HFFc6 (cell line): ENCODE data around the gene WDR53. TPM values are rescaled to one million over a fixed set of nuclear protein-coding genes. Genes with fewer than 3 reads are reported as not detected.
"Not testable (repeated sequence)": the region's sequence is repeated elsewhere in the genome, so short reads cannot be mapped to it uniquely, and the experiment has no call there.

Source experiments
- DNase-seq: peaks from one replicate; pipeline ENCODE4 v3.0.0-alpha.2; 2018
- H3K27ac Mint-ChIP-seq: 2 replicates; pipeline ENCODE4 v1.8.0; 2020; ENCODE audit warnings: mild to moderate bottlenecking, mixed read lengths
- H3K27me3 Mint-ChIP-seq: 2 replicates; pipeline ENCODE4 v1.8.0; 2021; ENCODE audit warnings: mild to moderate bottlenecking, moderate library complexity, mixed read lengths; ENCODE audit not compliant: insufficient read depth
- H3K36me3 Mint-ChIP-seq: 2 replicates; pipeline ENCODE4 v1.8.0; 2021; ENCODE audit warnings: low read depth, mixed read lengths
- H3K4me1 Mint-ChIP-seq: 2 replicates; pipeline ENCODE4 v1.8.0; 2020; ENCODE audit warnings: low read depth, mixed read lengths
- H3K4me3 Mint-ChIP-seq: 2 replicates; pipeline ENCODE4 v1.8.0; 2020; ENCODE audit warnings: mild to moderate bottlenecking, moderate library complexity, mixed read lengths
- H3K9me3 Mint-ChIP-seq: 2 replicates; pipeline ENCODE4 v1.8.0; 2020; ENCODE audit warnings: mild to moderate bottlenecking, mixed read lengths
- total RNA-seq, 6 experiments: library from RNA; stranded (reverse); fragmentation: NEBNext Ultra II Directional; extraction: Animal tissue kit (Norgen Biotek cat#: 25700); gene quantifications; 2 replicates in 1 of 6; 3 replicates in 5 of 6; pipeline ENCODE4 v1.2.3, GENCODE V29; 2021
- TF ChIP-seq, protein P1 (sequence below): fragments of 200-600 bp; sonication (generic); IDR thresholded peaks from 2 replicates; pipeline ENCODE4 v1.5.0; 2021; ENCODE audit warnings: antibody characterized with exemption, mild to moderate bottlenecking

WDR53 gene
- total RNA-seq, 6 experiments from 2014 or later = 6.6 to 10.2 (median 9.1) TPM

DNA sequence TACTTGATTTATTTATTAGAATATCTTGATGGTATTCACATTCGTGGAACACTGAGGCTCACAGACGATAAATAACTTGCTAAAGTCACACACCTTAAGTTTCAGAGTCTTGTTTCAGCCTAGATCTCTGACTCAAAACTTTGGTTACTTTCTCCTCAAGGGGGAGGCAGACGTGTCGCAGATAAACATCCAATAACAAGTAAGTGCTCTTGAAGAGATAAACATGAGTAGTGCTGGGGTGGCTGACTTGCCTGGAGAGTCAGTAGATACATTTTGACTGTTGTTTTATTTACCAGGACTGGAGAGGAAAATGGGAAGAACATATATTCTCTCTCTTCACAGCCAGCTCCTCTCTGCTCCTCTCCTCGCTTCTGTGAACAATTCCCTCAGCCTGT lies 31.4 kb upstream of the WDR53 start:
- no peak for DNase-seq
- Mint-ChIP-seq H3K27me3 (peaks cover 36% of the 10 kb centered on the region), H3K36me3 (no peaks in the 10 kb centered on the region), H3K27ac (no peak overlapping the region), H3K4me1 (peaks cover 8% of the 10 kb centered on the region), H3K9me3 (no peaks in the 10 kb centered on the region; the same call in 1 of the 2 replicates), H3K4me3 (no peak overlapping the region)
- TF ChIP-seq, protein P1, sequence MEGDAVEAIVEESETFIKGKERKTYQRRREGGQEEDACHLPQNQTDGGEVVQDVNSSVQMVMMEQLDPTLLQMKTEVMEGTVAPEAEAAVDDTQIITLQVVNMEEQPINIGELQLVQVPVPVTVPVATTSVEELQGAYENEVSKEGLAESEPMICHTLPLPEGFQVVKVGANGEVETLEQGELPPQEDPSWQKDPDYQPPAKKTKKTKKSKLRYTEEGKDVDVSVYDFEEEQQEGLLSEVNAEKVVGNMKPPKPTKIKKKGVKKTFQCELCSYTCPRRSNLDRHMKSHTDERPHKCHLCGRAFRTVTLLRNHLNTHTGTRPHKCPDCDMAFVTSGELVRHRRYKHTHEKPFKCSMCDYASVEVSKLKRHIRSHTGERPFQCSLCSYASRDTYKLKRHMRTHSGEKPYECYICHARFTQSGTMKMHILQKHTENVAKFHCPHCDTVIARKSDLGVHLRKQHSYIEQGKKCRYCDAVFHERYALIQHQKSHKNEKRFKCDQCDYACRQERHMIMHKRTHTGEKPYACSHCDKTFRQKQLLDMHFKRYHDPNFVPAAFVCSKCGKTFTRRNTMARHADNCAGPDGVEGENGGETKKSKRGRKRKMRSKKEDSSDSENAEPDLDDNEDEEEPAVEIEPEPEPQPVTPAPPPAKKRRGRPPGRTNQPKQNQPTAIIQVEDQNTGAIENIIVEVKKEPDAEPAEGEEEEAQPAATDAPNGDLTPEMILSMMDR = no peak

- H3K36me3 Mint-ChIP-seq, H3K27ac Mint-ChIP-seq, H3K4me1 Mint-ChIP-seq, DNase-seq, H3K9me3 Mint-ChIP-seq: not testable (repeated sequence)
- H3K27me3 Mint-ChIP-seq = peaks cover 29% of the 10 kb centered on the region
- H3K4me3 Mint-ChIP-seq = peak overlapping the region; percentile 86
These were observed 29.8 kb upstream of the WDR53 start for GRCh38 chr3:196597971-196598733.

DNA sequence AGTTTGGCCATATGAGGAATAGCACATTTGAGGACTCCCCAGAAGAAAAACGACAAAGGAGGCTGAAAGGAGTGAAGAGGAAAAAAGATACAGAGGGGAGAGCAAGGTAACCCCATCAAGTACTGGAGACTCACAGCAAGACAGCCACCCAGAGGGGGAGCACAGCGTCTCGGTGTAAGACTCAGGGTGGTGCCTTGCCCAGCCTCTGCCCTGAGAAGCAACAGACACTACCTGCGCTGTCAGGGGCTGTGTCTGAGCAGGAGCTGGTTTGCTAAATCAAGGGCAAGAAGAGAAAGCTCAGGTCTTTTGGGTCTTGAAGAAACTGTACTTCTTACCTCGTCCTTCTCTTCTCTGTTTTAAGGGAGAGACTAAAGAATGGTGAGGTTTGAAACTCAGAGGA lies 28.0 kb upstream of the WDR53 start:
- Mint-ChIP-seq H3K27me3 (peaks cover 25% of the 10 kb centered on the region), H3K4me1 (peaks cover 8% of the 10 kb centered on the region), H3K36me3 (no peaks in the 10 kb centered on the region), H3K4me3 (no peak overlapping the region), H3K27ac (no peak overlapping the region), H3K9me3 (no peaks in the 10 kb centered on the region; the same call in 1 of the 2 replicates)
- DNase-seq = no peak
- TF ChIP-seq, protein P1 = no peak

- Mint-ChIP-seq H3K36me3 (peaks cover 14% of the 10 kb centered on the region; the same call in 1 of the 2 replicates), H3K4me3 (no peak overlapping the region), H3K4me1 (no peaks in the 10 kb centered on the region; the same call in 1 of the 2 replicates), H3K9me3 (no peaks in the 10 kb centered on the region), H3K27me3 (peaks cover 4% of the 10 kb centered on the region), H3K27ac (no peak overlapping the region)
- TF ChIP-seq, protein P1 = no peak
- DNase-seq = no peak
These were observed 21.9 kb upstream of the WDR53 start for GRCh38 chr3:196590279-196590678.

DNA sequence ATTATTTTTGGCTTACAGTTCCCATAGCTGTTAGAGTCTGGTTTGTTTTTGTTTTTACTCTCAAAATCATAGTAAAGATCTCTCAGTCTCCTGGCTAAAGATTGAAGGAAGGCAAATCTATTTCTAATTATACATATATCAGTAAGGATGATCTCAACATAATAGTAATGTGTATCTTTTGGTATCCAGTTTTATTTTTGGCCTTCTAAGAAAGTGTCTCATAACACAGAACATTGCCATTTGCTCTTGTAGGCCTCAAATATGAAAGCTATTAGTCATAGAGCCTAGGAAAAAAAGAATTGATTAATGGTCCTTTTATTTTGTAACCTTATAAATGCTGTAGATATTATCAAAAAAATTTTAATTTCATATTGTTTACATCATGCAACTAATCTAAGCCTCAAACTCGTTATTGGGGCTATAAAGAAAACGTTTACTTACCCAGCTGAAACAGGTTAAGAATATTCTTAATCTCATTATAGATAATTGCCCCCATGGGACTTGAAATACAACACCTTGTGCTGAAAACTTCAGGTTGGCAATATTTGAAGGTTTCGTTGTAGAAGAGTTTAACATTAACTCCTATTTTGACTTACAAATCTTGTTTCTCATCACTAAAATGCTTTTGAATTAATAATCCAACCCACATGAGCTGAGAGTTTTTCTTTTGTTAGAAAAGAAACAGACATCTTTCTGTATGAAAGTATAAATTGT lies 16.8 kb upstream of the WDR53 start:
- H3K36me3 Mint-ChIP-seq = peaks cover 23% of the 10 kb centered on the region; the same call in 1 of the 2 replicates
- peaks cover 7% of the 10 kb centered on the region; the same call in 1 of the 2 replicates for H3K4me1 Mint-ChIP-seq
- TF ChIP-seq, protein P1 = no peak
- no peaks in the 10 kb centered on the region for H3K9me3 Mint-ChIP-seq
- H3K4me3 Mint-ChIP-seq = no peak overlapping the region
- H3K27ac Mint-ChIP-seq = no peak overlapping the region
- no peaks in the 10 kb centered on the region; the same call in 1 of the 2 replicates for H3K27me3 Mint-ChIP-seq
- no peak for DNase-seq

- Mint-ChIP-seq H3K9me3 (no peaks in the 10 kb centered on the region), H3K4me3 (no peak overlapping the region), H3K27ac (no peak overlapping the region), H3K4me1 (peaks cover 26% of the 10 kb centered on the region), H3K27me3 (no peaks in the 10 kb centered on the region), H3K36me3 (no peaks in the 10 kb centered on the region)
- DNase-seq = no peak
- TF ChIP-seq, protein P1 = no peak
These were observed 4.0 kb upstream of the WDR53 start for GRCh38 chr3:196572389-196572788.

- not testable (repeated sequence) for H3K27ac Mint-ChIP-seq, H3K36me3 Mint-ChIP-seq, H3K9me3 Mint-ChIP-seq, H3K27me3 Mint-ChIP-seq, DNase-seq
- Mint-ChIP-seq H3K4me3 (peak overlapping the region; percentile 91; the same call in 1 of the 2 replicates), H3K4me1 (peaks cover 32% of the 10 kb centered on the region)
These were observed 2.0 kb upstream of the WDR53 start for GRCh38 chr3:196570332-196570731.
